Esophagus muscularis mucosa (tissue), 4 donors: ENCODE measurements around the gene PQBP1. TPM values are rescaled to one million over a fixed set of nuclear protein-coding genes. Genes with fewer than 3 reads are reported as not detected.
"Not testable (repeated sequence)": the region's sequence is repeated elsewhere in the genome, so short reads cannot be mapped to it uniquely, and the experiment has no call there.

Experiments used
- DNase-seq: peaks from one replicate; pipeline ENCODE4 v3.0.0-alpha.2; 2017; ENCODE audit errors: extremely low spot score
- H3K27ac ChIP-seq, 4 donors: fragments of 200-600 bp; sonication (generic); replicated peaks in 1 of 4; 1 replicate in 3 of 4; 2 replicates in 1 of 4; pipeline ENCODE4 v1.5.1; 2016 to 2019; ENCODE audit warnings: mild to moderate bottlenecking in 1 of 4
- H3K27me3 ChIP-seq, 4 donors: fragments of 200-600 bp; sonication (generic); one replicate each; pipeline versions ENCODE4 v1.5.1 to v1.6.0; 2016 to 2019
- H3K36me3 ChIP-seq, 4 donors: fragments of 200-600 bp; sonication (generic); one replicate each; pipeline ENCODE4 v1.5.1; 2016 to 2019
- H3K4me1 ChIP-seq, 4 donors: fragments of 200-600 bp; sonication (generic); one replicate each; pipeline ENCODE4 v1.5.1; 2016 to 2019
- H3K4me3 ChIP-seq, 4 donors: fragments of 200-600 bp; sonication (generic); 1 replicate in 2 of 4; 2 replicates in 2 of 4; pipeline ENCODE4 v1.5.1; 2016 to 2019; ENCODE audit warnings: mild to moderate bottlenecking in 4 of 4, moderate library complexity in 1 of 4
- H3K9me3 ChIP-seq, 4 donors: fragments of 200-600 bp; sonication (generic); 1 replicate in 3 of 4; 2 replicates in 1 of 4; pipeline ENCODE4 v1.5.1; 2016 to 2019
- EP300 ChIP-seq: sonication (generic); formaldehyde crosslinking; IDR thresholded peaks from one replicate; pipeline ENCODE4 v1.6.1; 2017; ENCODE audit warnings: antibody characterized with exemption
- POLR2A ChIP-seq: fragments of 450-650 bp; IDR thresholded peaks from one replicate; pipeline ENCODE4 v1.6.1; 2017; ENCODE audit warnings: antibody characterized with exemption, moderate library complexity, mild to moderate bottlenecking, low read depth
- POLR2AphosphoS5 ChIP-seq, 2 donors: sonication (generic); formaldehyde crosslinking; IDR thresholded peaks; one replicate each; pipeline ENCODE4 v1.6.1; 2017; ENCODE audit warnings: antibody characterized with exemption in 2 of 2
- WGBS: methylation state at CpG from one replicate; pipeline ENCODE4 v1.1.5; 2018; 5-methylcytosine and 5-hydroxymethylcytosine counted together
- intact Hi-C: fragments of 100-400 bp; cut with DNase I; formaldehyde crosslinking; loops from one replicate; pipeline ENCODE4 v1.15.1; 2023
- total RNA-seq, 4 donors: library from RNA; depleted of rRNA; stranded (reverse); fragments of >200 nt; gene quantifications; one replicate each; pipeline versions ENCODE4 v1.1.0 to v1.2.1, GENCODE V29; 2016
- TF ChIP-seq, protein P1 (sequence below), 3 experiments: fragments of 200-600 bp in 2 of 3; fragments of 450-650 bp in 1 of 3; sonication (generic) in 2 of 3; IDR thresholded peaks; one replicate each; pipeline ENCODE4 v1.5.1; 2017 to 2019; ENCODE audit warnings: antibody characterized with exemption in 3 of 3, mild to moderate bottlenecking in 2 of 3, moderate library complexity in 1 of 3

PQBP1 gene, protein sequence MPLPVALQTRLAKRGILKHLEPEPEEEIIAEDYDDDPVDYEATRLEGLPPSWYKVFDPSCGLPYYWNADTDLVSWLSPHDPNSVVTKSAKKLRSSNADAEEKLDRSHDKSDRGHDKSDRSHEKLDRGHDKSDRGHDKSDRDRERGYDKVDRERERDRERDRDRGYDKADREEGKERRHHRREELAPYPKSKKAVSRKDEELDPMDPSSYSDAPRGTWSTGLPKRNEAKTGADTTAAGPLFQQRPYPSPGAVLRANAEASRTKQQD
- total RNA-seq, result 10 to 100 TPM; 53.6 to 81.3 (median 72.0) TPM

DNA sequence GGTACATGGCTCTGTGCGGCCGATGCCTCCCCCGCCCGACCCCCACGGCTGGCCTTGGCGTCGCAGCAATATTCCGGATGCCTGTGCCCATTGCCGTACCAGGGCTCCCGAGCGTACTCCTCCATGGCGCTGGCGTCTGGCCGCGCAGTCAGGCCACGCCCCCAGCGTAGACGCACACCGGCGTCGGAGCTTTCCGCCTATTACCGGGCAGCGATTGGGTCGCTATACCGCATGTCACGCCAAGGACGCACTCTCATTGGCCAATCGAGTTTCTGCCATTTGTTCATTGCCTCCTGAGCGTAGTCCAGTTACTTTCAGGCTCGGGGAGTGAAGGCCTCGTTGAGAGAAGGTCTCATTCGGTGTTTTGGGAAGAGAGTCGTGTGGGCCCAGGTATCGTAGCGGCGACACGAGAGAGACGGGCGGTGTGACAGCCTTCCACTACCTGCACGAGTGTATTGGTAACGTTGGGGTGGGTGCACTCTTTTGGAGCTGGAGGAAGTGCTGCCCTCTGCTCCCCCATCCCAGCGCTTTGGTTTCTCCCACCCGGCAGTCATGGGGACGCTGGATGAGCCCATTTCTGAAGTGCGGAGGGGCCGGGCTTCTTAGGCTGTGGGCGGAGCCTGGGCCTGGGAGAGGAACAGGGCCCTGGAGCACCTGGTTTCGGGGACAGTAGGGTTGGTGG, at the start of gene PQBP1, which contains the start of gene TIMM17B:
TSS of gene PQBP1 (plus strand) at position 306 of the 682 bp plus-strand sequence. CDS start 580 bp downstream, outside the sequence.
TSS of gene TIMM17B (minus strand) at position 144 of the 682 bp plus-strand sequence. CDS start at position 125, 19 bp downstream.
- peaks cover 0 to 50% (median 34%) of the 10 kb centered on the region in 4 donors for H3K36me3 ChIP-seq
- H3K4me3 ChIP-seq, result peak within 1 kb of the TSS; percentile 60 to 71 (median 68)
- no peaks in the 10 kb centered on the region for H3K27me3 ChIP-seq
- H3K9me3 ChIP-seq, result no peaks in the 10 kb centered on the region
- peak within 1 kb of the TSS; percentile 86 to 96 (median 92) for H3K27ac ChIP-seq
- DNase-seq, result peak; percentile 96
- intact Hi-C loops, result no loop called here
- WGBS, result 53% methylated on average over 43 of the region's 49 CpGs
- peak; percentile 27 for TF ChIP-seq POLR2A
- TF ChIP-seq EP300, result no peak
- TF ChIP-seq POLR2AphosphoS5 (IDR thresholded peaks at IDR 0.05), result peak; percentile 79 to 93
- peaks cover 9 to 27% (median 26%) of the 10 kb centered on the region in 4 donors for H3K4me1 ChIP-seq

DNA sequence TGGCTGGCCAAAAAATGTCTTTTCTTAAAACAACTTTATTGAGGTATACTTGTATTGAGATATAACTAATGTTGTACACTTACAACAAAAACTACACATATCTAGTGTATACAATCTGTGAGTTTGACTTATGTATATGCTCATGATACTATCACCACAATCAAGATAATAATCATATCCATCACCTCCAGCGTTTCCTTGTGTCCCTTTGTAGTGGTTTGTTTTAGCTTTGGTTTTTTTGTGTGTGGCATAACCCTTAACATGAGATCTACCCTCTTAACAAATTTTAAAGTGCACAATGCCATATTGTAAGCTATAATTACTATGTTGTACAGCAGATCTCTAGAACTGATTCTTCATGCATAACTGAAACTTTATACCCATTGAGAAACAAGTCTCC, 48.9 kb upstream of the PQBP1 start:
- intact Hi-C loops, result no loop called here
- Histone ChIP-seq H3K27me3 (no peaks in the 10 kb centered on the region), H3K4me3 (no peak overlapping the region), H3K4me1 (no peaks in the 10 kb centered on the region), H3K9me3 (no peaks in the 10 kb centered on the region), H3K36me3 (no peaks in the 10 kb centered on the region), H3K27ac (no peak overlapping the region)
- TF ChIP-seq POLR2AphosphoS5 (IDR thresholded peaks at IDR 0.05) (no peak), POLR2A (no peak), EP300 (no peak)
- TF ChIP-seq, protein P1, sequence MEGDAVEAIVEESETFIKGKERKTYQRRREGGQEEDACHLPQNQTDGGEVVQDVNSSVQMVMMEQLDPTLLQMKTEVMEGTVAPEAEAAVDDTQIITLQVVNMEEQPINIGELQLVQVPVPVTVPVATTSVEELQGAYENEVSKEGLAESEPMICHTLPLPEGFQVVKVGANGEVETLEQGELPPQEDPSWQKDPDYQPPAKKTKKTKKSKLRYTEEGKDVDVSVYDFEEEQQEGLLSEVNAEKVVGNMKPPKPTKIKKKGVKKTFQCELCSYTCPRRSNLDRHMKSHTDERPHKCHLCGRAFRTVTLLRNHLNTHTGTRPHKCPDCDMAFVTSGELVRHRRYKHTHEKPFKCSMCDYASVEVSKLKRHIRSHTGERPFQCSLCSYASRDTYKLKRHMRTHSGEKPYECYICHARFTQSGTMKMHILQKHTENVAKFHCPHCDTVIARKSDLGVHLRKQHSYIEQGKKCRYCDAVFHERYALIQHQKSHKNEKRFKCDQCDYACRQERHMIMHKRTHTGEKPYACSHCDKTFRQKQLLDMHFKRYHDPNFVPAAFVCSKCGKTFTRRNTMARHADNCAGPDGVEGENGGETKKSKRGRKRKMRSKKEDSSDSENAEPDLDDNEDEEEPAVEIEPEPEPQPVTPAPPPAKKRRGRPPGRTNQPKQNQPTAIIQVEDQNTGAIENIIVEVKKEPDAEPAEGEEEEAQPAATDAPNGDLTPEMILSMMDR (IDR thresholded peaks at IDR 0.05), result no peak
- no peak for DNase-seq
- WGBS, result 68% methylated on average over 1 of the region's 1 CpG

DNA sequence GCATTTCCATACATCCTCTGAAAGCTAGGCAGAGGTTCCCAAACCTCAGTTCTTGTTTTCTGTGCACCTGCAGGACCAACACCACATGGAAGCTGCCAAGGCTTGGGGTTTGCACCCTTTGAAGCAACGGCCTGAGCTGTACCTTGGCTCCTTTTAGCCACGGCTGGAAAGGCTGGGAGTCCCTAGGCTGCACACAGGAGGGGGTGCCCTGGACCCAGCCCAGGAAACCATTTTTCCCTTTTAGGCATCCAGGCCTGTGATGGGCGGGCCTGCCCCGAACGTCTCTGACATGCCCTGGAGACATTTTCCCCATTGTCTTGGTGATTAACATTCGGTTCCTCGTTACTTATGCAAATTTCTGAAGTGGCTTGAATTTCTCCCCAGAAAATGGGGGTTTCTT, 44.9 kb upstream of the PQBP1 start:
- no peak overlapping the region for H3K4me3 ChIP-seq
- no peaks in the 10 kb centered on the region for H3K9me3 ChIP-seq
- H3K36me3 ChIP-seq, result no peaks in the 10 kb centered on the region
- WGBS, result 87% methylated on average over 6 of the region's 7 CpGs
- TF ChIP-seq POLR2A, result no peak
- TF ChIP-seq POLR2AphosphoS5 (IDR thresholded peaks at IDR 0.05), result no peak
- TF ChIP-seq, protein P1 (IDR thresholded peaks at IDR 0.05), result no peak
- TF ChIP-seq EP300, result no peak
- intact Hi-C loops, result no loop called here
- no peak for DNase-seq
- no peaks in the 10 kb centered on the region for H3K4me1 ChIP-seq
- H3K27ac ChIP-seq, result no peak overlapping the region
- no peaks in the 10 kb centered on the region for H3K27me3 ChIP-seq

DNA sequence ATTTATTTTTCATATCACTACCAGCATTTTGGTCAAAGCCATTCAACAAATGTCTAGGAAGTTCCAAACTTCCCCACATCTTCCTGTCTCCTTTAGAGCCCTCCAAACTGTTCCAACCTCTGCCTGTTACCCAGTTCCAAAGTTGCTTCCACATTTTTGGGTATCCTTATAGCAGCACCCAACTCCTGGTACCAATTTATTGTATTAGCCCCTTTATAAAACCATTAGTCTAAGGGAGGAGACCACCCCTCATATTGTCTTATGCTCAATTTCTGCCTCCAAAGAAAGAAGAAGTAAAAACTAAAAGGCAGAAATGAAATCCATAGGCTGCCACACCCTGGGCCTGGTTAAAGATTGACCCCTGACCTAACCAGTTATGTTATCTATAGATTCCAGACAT, 44.2 kb upstream of the PQBP1 start:
- H3K9me3 ChIP-seq, H3K27ac ChIP-seq, H3K36me3 ChIP-seq, DNase-seq, intact Hi-C loops, H3K27me3 ChIP-seq, H3K4me3 ChIP-seq, H3K4me1 ChIP-seq: not testable (repeated sequence)

DNA sequence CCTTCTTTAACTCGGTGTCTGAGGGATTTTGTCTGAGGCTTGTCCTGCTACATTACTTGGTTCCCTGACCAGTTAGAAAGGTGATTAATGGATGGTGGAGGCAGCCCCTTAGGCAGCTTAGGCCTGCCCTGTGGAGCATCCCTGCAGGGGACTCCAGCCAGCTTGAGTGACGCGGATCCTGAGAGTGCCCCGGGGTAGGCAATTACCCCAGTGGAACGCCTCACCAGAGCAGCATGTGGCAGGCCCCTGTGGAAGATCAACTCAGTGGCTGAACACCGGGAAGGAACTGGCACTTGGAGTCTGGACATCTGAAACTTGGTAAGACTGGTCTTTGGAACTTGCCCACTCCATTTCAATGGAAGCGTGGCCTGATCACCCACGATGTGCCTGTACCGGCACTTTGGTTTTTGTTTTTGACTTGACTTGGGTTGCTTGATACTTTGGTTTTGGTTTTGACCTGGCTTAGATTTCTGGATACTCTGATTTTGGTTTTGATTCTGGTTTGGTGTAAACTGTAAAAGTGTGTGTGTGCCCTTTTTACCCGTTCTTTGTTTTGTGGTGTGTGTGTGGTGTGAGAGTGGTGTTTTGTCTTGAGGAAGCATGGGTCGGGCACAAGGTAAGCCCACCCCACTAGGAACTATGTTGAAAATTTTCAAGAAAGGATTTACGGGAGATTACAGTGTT, 43.5 kb upstream of the PQBP1 start:
- H3K27me3 ChIP-seq, H3K4me1 ChIP-seq, H3K9me3 ChIP-seq, H3K4me3 ChIP-seq, intact Hi-C loops, DNase-seq, H3K36me3 ChIP-seq, H3K27ac ChIP-seq: not testable (repeated sequence)
- 79% methylated on average over 7 of the region's 12 CpGs for WGBS

DNA sequence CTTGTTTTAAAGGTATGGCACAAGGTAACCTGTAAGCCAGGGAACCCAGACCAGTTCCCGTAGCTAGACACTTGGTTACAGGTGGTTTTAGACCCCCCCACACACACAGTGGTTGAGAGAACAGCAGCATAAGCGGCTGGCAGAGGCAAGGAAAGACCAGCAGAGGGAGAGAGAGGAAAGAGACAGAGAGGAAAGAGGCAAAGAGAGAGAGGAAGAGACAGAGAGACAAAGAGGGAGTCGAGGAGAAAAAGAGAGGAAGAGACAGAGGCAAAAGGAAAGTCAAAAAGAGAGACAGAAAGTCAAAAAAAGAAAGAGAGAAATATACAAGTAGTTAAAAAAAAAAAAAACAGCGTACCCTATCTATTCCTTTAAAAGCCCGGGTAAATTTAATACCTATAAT, 42.8 kb upstream of the PQBP1 start:
- H3K27me3 ChIP-seq, result no peaks in the 10 kb centered on the region
- H3K4me3 ChIP-seq, result no peak overlapping the region
- H3K9me3 ChIP-seq, result no peaks in the 10 kb centered on the region
- no peaks in the 10 kb centered on the region for H3K36me3 ChIP-seq
- no peak overlapping the region for H3K27ac ChIP-seq
- no peaks in the 10 kb centered on the region for H3K4me1 ChIP-seq
- no peak for DNase-seq
- WGBS, result 57% methylated on average over 5 of the region's 5 CpGs
- intact Hi-C loops, result no loop called here
- TF ChIP-seq, protein P1 (IDR thresholded peaks at IDR 0.05), result no peak
- TF ChIP-seq EP300 (no peak), POLR2A (no peak), POLR2AphosphoS5 (IDR thresholded peaks at IDR 0.05) (no peak)
